Stimulated activated CD4-positive, alpha-beta T cell treated with anti-CD3 and anti-CD28 coated beads, TNF-alpha, amount 100 ng/mL, for 4 hours (primary cell): ENCODE measurements around the gene TMEM126B.
"Not testable (repeated sequence)": the region's sequence is repeated elsewhere in the genome, so short reads cannot be mapped to it uniquely, and the experiment has no call there.

Experiments
- DNase-seq, 3 experiments: peaks; one replicate each; pipeline ENCODE4 v3.0.0-alpha.2; 2020; ENCODE audit warnings: low read depth in 3 of 3

The TMEM126B gene

DNA sequence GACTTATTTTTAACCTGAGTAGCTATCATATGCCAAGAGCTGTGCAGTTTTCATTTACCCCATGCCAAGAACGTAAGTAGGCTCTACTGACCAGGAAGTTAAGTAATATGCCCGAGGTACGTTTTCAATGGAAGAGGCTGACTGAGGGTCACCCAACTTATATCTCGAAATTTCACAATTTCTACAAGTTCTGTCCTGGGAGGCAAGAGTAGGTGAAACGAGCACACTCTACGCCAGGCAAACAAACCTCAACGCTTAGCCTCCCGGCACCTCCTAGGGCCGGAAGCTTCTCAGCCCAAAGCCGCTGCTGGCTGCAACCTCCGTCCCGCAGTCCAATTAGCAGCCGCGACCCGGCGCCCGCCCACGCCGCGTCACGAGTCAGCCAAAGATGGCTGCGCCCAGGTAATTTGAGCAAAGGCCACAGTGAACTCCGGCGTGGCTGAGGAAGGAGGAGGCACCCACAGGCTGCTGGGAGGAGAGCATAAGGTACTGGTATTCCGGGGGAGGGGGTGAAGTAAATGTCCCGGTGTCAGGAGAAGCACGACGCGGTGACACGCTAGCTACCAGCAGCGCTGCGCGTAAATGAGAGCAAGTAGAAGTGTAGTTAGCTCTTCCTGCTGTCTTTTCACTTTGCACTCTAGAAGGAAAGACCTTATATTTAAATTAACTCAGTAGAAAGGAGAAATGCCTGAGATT is 19.4 kb downstream of the TMEM126B start, which contains the start of gene TMEM126A:
TMEM126A (plus strand) TSS at position 364 of the 696 bp plus-strand sequence. CDS start 2,289 bp downstream, outside the sequence.
- DNase-seq = peak; percentile 86 to 90 (median 87)

DNA sequence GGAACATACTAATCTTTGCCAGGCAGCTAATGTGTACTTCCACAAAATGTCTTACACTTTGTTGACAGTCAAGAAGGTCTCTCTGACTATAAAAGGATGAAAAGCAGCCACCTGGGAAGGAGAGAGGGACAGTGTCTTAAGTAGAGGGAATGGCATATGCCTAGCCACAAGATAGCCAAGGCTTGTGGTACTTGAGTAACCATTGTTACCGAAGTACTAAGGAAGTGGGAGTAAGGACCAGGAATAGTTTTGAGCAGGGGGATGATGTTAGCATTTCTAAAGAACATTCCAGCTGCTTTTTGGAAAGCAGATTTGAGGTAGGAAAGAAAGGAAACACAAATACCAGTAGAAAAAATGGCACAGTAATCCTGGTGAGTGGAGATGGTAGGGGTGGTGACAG is 22.7 kb downstream of the TMEM126B start:
- no peak for DNase-seq

DNA sequence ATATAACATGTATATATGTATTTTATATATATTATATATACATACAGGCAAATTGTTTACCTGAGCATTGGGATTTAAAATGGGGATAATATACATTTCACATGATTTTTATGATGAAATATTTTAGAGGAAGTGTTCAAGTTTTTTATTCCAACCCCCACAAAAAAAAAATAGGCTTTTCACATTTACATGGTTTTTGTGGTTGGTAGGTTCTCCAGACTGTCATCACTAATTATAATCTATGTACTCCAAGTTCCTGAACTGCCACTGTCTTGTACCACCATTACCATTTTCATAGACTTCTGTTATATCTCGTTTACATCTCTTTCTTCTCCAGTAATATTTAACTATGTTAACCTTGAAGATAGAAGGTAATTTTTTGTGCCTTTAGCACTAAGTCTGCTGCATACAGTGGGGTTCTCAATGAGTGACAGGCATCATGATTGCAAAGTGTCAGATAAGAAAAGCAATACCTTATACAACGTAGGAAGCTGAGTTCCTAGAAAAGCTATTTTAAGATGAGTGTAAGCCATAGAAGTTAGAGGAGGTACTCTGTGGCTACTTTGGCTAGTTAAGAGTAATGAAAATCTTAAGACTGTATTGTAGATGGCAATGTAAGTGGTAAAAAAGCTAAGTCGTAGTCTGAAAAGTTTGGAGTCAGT is 24.5 kb downstream of the TMEM126B start:
- no peak for DNase-seq

DNA sequence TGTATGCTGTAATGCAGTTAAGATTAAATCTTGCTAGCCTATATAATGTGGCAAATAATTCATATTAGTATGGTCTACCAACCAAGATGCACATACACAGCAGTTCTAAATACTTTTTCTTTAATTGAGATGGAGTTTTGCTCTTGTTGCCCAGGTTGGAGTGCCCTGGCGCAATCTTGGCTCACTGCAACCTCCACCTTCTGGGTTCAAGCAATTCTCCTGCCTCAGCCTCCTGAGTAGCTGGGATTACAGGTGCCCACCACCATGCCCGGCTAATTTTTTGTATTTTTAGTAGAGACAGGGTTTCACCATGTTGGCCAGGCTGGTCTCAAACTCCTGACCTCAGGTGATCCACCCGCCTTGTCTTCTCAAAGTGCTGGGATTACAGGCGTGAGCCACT is 25.9 kb downstream of the TMEM126B start:
- not testable (repeated sequence) for DNase-seq

DNA sequence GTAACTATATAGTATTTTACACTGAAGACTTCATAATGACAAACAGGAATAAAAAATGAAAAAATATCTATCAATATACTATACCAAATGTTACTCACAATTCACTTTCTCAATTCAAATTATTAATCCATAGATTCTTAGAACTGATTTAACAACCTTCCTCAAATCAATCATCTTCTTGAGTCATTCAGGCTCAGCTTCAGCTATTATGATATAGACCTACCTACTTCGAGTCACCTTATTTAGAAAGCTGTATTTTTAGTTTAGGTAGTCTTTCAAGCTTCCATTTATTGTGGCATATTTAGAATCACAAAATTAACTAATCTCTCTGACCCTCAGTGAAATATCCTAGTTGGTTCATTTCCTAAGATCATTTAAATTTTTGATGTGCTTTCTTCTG is 28.4 kb downstream of the TMEM126B start:
- DNase-seq = no peak

DNA sequence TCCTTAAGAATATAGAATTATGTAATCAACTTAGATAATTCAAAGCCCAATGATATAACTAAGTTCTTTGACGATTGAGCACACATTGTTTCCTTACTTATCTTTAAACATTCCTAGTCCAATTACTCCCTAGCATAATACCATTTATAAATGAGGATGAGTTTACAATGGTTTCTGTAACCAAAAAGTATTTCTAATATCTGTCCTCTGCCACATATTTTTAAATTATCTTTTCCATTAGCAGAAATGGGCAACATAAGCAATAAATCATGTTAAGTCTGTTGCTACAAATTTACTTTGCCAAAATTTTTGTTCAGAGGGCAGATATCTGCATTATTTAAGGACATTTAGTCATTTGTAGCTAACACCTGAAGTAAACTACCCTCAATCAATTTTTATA is 29.8 kb downstream of the TMEM126B start:
- no peak for DNase-seq

DNA sequence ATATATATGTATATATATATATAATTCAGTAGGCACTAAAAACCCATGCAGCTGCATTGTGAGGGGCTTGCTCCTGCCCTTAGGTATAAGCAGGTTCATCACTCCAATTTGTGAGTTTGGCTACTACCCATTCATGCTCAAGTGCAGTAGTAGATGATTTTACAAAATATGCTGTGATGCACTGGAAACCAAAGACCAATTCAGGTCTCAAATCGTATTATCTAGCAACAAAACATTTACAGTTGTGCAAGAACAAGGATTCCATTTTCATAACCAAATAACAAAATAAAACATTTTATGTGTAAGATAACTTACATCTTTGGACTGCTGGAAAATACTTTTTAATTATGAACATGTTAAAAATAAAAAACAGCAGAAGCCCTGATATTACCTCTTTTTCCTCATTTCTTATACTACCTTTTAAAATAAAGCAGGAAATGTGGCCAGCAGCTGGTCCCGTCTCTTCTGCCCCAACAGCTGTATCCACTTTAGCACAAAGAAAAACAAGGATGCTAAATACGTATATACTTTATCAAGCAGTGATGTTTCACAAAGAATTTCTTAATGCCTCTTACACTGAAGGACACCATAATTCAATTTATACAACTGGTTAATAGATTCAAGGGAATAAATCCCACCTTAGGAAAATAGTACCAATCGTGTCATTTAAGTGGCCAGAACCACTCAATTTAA is 33.7 kb downstream of the TMEM126B start:
- DNase-seq = no peak

DNA sequence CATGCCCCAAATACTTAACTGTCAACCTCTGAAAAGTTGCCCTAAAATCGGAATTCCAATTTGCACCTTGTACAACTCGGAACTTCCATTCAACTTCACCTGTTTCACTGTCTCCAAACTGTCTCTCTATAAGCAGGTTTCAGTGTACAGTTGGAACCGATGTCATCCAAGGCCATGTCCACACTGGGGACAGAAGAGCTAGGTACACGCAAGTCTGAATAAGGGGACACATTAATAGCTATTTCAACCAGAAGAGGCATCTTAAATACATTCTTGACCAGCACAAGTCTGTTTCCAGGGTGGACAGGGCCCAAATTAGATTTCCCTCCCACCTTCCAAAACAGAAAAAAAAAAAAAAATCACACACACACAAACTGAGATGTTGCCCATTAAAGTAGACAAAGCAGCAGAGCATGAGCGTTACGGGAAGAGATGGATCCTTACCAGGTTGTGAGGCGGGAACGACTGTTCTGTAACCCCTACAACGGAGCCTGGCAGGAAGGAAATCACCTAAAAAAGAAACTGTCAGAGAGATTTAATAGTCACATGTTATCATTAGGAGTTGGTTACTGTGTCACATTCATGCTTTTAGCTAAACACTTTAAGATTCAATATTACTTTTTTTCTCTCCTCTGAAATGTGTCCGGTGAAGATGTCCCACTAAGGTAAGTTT is 34.8 kb downstream of the TMEM126B start:
- no peak for DNase-seq

DNA sequence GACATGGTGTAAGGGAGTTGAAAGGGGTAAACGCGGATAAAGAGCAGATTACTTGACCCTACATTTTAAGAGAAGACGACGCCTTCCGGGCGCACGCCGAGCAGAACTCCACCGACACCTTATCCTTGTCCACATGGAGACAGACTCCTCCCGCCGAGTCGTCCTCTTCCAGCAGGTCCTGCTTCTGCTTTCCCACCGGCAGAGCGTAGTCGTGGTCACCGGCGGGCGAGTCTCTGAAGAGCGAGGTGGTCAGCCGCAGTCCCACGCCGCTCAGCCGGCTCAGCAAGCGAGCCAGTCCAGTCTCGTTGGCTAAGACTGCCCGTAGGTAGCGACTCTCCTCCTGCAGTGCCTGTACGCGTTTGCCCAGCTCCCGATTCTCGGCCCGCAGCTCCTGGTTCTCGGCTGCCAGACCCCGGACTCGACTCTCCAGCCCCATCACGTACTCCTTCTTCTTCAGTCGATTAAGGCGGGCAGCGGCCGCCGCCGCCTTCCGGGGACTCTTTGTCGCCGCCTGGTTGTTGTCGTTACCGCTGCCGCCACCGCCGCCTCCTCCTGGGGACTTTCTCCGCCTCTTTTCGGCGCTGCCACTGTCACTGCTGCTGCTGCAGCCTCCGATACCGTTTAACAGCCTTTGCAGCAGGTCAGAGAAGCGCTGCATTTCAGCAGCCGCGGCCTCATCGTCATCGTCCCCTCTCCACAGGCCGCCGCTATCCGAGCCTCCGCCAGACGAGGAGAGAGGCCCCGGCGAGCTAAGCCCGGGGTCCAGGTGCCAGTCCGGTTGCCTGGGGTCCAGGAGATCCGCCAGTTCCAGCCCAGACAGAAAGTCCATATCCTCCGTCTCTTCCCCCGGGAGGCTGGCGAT is 35.6 kb downstream of the TMEM126B start:
- DNase-seq = peak; percentile 70 to 83 (median 83)

DNA sequence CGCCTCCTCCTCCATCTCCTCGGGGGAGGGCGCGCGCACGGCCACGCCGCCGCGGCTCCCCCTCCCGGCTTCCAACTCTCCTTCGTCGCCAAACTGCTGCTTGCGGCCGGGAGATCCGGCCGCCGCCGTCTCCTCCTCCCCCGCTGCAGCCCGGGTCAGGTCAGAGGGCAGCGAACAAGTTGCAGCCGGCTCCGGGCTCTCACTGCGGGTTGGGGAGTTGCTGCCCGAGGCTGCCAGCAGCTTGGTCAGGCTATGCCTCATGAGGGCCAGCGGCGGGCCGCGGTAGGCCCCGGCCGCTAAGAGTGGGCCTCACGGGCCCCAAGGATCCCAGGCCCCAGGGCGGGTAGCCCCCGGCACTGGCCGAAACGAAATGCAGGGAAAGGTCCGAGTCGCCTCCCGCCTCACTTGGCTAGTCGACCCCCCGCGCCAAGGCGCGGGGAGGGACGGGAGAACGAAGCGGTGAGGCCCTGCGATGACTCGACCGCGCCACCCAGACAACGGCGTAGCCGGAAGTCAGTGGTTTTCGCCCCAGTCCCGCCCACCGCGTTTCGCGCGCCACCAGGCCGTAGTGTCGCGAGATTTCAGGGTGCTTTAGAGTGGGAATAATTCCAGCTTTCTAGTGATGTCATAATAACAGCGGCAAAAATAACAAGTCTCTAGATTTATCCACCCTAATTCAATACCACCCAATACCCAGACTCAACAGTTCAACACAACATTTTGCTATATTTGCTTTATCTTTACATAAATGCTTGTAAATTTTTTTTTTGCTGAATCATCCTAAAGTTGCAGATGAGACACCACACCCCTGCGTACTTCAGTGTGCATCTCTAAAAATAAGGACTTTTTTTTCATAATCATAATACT is 36.5 kb downstream of the TMEM126B start, which contains the start of gene CREBZF:
CREBZF (minus strand) TSS at position 515 of the 867 bp plus-strand sequence; CDS start at position 261, 254 bp downstream.
- peak; percentile 81 to 88 (median 88) for DNase-seq

DNA sequence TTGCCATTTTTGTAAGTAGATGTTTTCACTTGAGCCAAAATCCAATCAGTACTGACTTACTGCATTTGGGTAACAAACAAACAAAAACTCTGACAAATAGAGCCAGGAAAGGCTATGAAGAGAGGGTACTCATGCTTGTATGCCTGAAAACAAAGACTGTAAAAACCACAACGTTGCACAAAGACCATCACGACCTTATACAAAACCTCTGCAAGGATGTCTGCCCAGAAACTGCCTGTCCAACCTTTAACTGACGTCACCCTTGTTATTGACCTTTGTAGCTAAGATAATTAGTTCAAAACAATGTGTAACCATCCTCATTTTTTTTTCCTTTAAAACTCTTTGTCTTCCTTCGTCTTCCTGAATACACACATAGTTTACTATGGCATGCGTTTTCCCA is 37.3 kb downstream of the TMEM126B start:
- DNase-seq = no peak

DNA sequence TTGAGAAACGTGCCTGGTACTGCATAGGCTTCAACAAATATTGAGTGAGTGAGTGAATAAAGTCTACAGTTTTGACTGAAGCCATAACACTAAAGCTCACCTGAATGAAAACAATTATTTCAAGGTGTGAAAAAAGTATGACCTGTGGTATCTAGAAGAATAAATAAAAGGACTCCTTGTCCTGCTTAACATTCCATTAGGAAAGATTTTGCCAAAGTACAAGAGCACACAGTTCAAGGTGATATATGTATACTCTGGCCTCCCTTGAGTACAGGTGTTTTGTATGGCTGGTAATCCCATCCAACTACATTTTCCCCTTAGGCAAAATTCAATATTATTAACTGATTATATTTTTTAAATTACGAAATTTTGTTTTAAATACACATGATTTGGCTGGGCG is 38.3 kb downstream of the TMEM126B start:
- DNase-seq = no peak

DNA sequence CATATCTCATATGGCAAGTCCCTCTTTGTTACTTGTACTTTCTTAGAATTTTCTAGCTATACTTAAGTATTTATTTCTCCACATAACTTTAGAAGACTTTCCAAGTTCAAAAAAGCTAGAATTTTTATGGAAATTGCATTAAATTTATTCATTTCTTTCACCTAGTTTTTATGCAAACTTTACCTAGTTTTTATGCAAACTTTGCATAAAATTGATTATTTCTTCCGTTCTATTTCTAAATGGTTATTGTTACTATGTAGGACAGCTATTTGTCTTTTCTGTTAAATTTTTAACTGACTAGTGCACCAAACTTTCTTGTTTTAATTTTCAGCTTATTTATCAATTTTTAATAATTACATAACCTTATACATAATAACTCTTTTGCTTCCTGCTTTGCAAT is 39.8 kb downstream of the TMEM126B start:
- no peak for DNase-seq

DNA sequence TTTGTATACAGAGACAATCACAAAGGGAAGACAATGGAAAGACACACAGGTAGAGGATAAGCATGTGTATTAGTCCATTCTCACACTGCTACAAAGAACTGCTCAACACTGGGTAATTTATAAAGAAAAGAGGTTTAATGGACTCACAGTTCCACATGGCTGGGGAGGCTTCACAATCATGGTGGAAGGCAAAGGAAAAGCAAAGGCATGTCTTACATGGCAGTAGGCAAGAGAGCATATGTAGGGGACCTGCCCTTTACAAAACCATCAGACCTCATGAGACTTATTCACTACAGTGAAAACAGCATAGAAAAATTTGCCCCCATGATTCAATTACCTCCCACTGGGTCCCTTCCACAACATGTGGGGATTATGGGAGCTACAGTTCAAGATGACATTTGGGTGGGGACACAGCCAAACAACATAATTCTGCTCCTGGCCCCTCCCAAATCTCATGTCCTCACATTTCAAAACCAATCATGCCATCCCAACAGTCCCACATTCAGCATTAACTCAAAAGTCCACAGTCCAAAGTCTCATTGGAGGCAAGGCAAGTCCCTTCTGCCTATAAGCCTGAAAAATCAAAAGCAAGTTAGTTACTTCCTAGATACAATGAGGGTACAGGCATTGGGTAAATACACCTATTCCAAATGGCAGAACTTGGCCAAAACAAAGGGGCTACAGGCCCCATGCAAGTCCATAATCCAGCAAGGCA is 42.7 kb downstream of the TMEM126B start:
- not testable (repeated sequence) for DNase-seq

DNA sequence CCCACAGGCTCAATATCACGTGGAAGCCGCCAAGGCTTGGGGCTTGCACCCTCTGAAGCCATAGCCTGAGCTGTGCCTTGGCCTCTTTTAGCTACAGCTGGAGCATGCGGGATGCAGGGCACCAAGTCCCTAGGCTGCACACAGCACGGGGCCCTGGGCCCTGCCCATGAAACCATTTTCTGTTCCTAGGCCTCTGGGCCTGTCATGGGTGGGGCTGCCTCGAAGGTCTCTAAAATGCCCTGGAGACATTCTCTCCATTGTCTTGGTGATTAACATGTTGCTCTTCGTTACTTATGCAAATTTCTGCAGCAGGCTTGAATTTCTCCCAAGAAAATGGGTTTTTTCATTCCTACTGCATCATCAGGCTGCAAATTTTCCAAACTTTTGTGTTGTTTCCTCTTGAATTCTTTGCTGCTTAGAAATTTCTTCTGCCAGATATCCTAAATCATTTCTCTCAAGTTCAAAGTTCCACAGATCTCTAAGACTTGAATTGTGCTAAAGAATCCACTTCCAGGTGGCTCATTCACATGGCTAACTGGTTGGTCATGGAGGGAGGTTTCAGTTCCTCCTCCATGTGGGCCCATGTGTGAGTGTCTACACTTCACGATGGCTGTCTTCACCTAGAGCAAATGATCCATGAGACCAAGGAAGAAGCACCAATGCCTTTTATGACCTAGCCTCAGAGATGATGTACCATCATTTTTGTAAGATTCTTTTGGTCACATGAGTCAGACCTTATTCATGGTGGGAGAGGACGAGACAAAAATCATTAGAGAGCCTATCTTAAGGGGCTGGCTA is 43.9 kb downstream of the TMEM126B start:
- DNase-seq = no peak

DNA sequence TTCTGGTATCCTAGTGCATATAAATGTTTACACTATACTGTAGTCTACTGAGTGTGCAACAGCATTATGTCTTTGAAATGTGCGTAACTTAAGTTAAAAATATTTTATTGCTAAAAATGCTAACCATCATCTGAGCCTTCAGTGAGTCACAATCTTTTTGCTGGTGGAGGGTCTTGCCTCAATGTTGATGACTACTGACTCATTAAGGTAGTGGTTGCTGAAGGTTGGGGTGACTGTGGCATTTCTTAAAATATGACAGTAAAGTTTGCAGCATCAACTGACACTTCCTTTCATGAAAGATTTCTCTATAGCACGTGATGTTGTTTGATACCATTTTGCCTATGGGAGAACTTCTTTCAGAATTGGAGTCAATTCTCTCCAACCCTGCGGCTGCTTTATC is 45.0 kb downstream of the TMEM126B start:
- no peak for DNase-seq

DNA sequence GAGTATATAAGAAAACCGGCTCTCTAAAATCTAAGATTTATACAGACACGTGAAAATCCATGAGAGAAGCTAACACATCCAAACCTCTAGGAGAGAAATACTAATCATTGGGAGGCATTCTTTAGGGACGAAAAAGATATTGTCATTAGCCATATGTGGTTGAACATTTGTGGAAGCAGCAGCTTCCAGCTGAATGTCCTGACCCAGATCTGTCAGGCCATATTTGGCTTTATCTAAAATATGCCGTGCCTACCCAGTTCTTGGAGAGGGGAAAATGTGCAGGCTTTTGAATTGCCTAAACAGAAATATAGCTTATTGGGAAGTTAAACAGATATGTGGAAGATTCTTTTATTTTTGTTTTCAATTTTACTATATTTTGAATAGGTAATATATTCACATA is 51.2 kb downstream of the TMEM126B start:
- DNase-seq = no peak

DNA sequence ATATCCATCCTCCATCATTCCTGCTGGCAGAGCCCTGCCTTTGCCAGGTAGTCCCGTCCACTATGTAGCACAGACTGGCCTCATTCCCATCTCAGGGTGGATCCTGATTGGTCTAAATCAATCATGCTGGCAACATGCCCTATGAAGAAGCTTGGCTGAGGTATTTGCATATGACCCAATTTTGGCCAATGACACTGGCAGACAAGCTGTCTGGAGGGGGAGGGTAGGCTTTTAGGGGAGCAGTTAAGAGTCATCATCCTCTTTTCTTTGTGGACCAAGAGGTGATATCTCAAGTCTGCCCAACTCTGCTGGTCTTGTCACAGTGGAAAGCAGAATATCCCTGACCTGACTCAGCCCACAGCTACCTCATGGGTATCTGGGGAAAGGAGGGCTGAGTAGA is 52.5 kb downstream of the TMEM126B start:
- DNase-seq = no peak
